Astrocyte (in vitro differentiated cells and primary cell): ENCODE data around the gene SYCP2.

Experiments
- EZH2 ChIP-seq: IDR thresholded peaks from 2 replicates; pipeline ENCODE4 v1.6.1; 2012; ENCODE audit warnings: mild to moderate bottlenecking, low read length, inconsistent platforms; ENCODE audit not compliant: insufficient read depth
- TF ChIP-seq, protein P1 (sequence below): IDR thresholded peaks from 2 replicates; pipeline ENCODE4 v1.5.1; 2011; ENCODE audit warnings: low read depth, mild to moderate bottlenecking, inconsistent platforms, low read length, moderate library complexity; ENCODE audit not compliant: insufficient read depth

DNA sequence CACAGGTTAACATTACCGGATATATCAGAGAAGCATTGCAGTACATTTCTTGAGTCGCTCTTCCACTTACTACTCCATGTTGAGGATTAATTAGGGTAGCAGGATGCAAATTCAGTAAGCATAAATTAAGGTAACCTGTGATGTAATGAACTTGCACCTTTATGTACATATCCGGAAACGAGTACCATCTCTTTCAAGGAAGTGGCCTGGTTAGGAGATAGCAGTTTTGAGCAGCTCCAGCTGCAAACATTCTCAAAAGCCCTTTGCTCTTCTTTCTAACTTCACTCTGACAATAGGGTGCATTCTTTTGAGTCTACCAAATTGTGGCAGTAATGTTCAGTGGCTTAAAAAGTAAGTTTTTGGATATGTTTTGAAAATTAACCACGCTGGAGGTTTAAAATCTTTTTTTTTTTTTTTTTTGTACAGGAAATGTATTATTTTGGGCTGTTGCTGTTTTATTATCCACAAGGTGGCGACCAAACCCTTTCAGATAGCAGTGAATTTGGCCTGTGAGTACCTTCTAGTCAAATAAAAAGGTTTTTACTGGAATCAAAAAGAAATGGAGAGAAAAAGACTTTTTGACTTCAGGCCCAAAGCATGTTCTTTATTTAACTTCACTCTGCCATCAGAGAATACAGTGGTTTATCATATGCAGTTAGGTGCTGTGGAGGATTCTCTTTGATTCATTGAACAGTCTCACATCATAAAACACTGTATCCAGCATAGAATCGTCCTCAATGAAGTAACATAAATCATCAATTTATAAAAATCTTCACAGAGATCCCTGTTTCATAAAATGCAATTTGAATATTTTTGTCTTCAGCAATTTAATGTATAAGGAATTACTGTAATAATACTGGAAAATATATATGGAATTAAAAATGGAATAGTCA lies 15.6 kb upstream of the SYCP2 start:
- TF ChIP-seq, protein P1, sequence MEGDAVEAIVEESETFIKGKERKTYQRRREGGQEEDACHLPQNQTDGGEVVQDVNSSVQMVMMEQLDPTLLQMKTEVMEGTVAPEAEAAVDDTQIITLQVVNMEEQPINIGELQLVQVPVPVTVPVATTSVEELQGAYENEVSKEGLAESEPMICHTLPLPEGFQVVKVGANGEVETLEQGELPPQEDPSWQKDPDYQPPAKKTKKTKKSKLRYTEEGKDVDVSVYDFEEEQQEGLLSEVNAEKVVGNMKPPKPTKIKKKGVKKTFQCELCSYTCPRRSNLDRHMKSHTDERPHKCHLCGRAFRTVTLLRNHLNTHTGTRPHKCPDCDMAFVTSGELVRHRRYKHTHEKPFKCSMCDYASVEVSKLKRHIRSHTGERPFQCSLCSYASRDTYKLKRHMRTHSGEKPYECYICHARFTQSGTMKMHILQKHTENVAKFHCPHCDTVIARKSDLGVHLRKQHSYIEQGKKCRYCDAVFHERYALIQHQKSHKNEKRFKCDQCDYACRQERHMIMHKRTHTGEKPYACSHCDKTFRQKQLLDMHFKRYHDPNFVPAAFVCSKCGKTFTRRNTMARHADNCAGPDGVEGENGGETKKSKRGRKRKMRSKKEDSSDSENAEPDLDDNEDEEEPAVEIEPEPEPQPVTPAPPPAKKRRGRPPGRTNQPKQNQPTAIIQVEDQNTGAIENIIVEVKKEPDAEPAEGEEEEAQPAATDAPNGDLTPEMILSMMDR = peak; percentile 79
- no peak for TF ChIP-seq EZH2
